Esophagus squamous epithelium (tissue), 5 donors: ENCODE results near the gene PRRT1B. TPM values are rescaled to one million over a fixed set of nuclear protein-coding genes. Genes with fewer than 3 reads are reported as not detected.

ENCODE experiments used
- DNase-seq: peaks from one replicate; lab custom pipeline; 2025; lab: John Stamatoyannopoulos, UW
- H3K27ac ChIP-seq, 4 donors: fragments of 200-600 bp; sonication (generic); one replicate each; pipeline ENCODE4 v1.5.1; 2016 to 2019; ENCODE audit warnings: mild to moderate bottlenecking in 1 of 4
- H3K27me3 ChIP-seq, 4 donors: fragments of 200-600 bp; sonication (generic); 1 replicate in 3 of 4; 2 replicates in 1 of 4; pipeline versions ENCODE4 v1.5.1 to v1.6.0; 2017 to 2021; ENCODE audit warnings: antibody characterized with exemption in 1 of 4
- H3K36me3 ChIP-seq, 3 donors: fragments of 200-600 bp; sonication (generic); one replicate each; pipeline ENCODE4 v1.5.1; 2016 to 2019
- H3K4me1 ChIP-seq, 3 donors: fragments of 200-600 bp; sonication (generic); one replicate each; pipeline ENCODE4 v1.5.1; 2017 to 2019
- H3K4me3 ChIP-seq, 4 donors: fragments of 200-600 bp; sonication (generic); 1 replicate in 3 of 4; 2 replicates in 1 of 4; pipeline ENCODE4 v1.5.1; 2016 to 2019; ENCODE audit warnings: mild to moderate bottlenecking in 2 of 4, moderate library complexity in 1 of 4
- H3K9me3 ChIP-seq, 3 donors: fragments of 200-600 bp; sonication (generic); one replicate each; pipeline ENCODE4 v1.5.1; 2016 to 2019
- CTCF ChIP-seq, 6 experiments: fragments of 450-650 bp in 4 of 6; fragments of 200-600 bp in 2 of 6; sonication (generic) in 2 of 6; IDR thresholded peaks; one replicate each; pipeline ENCODE4 v1.5.1; 2016 to 2019; ENCODE audit warnings: antibody characterized with exemption in 6 of 6, mild to moderate bottlenecking in 4 of 6, moderate library complexity in 4 of 6
- POLR2A ChIP-seq, 4 donors: fragments of 450-650 bp; IDR thresholded peaks; one replicate each; pipeline ENCODE4 v1.6.1; 2017; ENCODE audit warnings: antibody characterized with exemption in 4 of 4, mild to moderate bottlenecking in 4 of 4, moderate library complexity in 3 of 4
- WGBS, 2 donors: methylation state at CpG; one replicate each; pipeline ENCODE4 v1.1.5; 2018; 5-methylcytosine and 5-hydroxymethylcytosine counted together
- intact Hi-C: fragments of 100-400 bp; cut with DNase I; formaldehyde crosslinking; loops from one replicate; pipeline ENCODE4 v1.15.0; 2022
- total RNA-seq, 4 donors: library from RNA; depleted of rRNA; stranded (reverse); fragments of >200 nt; gene quantifications; one replicate each; pipeline ENCODE4 v1.1.0, GENCODE V29; 2016
- donor health status: DM: yes; HTN: yes; CAD: no.

Gene PRRT1B
- total RNA-seq, 4 donors from 2014 or later: not detected

- DNase-seq: no peak
- H3K36me3 ChIP-seq: no peaks in the 10 kb centered on the region
- H3K27me3 ChIP-seq: peaks cover 0 to 85% (median 3%) of the 10 kb centered on the region in 4 donors
- H3K9me3 ChIP-seq: no peaks in the 10 kb centered on the region
- no peak overlapping the region for H3K27ac ChIP-seq
- H3K4me3 ChIP-seq: no peak overlapping the region
- peaks cover 0 to 2% (median under 1%) of the 10 kb centered on the region in 3 donors for H3K4me1 ChIP-seq
- TF ChIP-seq CTCF (IDR thresholded peaks at IDR 0.05): no peak
- TF ChIP-seq POLR2A (IDR thresholded peaks at IDR 0.05): no peak
- 79 to 93% methylated on average over 5 to 6 of the region's 6 CpGs for WGBS, 2 donors
- intact Hi-C loops: no loop called here
Observed at GRCh38 chr9:131552030-131552429, 6.7 kb downstream of the PRRT1B start.

- WGBS, 2 donors: 50 to 69% methylated on average over 1 to 4 of the region's 60 CpGs
- Histone ChIP-seq H3K36me3 (no peaks in the 10 kb centered on the region), H3K4me1 (no peaks in the 10 kb centered on the region), H3K27me3 (peaks cover 0 to 65% (median 1%) of the 10 kb centered on the region in 4 donors), H3K9me3 (no peaks in the 10 kb centered on the region), H3K27ac (no peak overlapping the region), H3K4me3 (no peak overlapping the region)
- intact Hi-C loops: no loop called here
- DNase-seq: no peak
- TF ChIP-seq CTCF (IDR thresholded peaks at IDR 0.05) (no peak), POLR2A (IDR thresholded peaks at IDR 0.05) (no peak)
Observed at GRCh38 chr9:131554087-131554842, 8.9 kb downstream of the PRRT1B start.

- WGBS, 2 donors: 66 to 67% methylated on average over 8 to 25 of the region's 54 CpGs
- intact Hi-C loops: no loop called here
Observed at GRCh38 chr9:131554843-131555351, 9.6 kb downstream of the PRRT1B start.

GRCh38 chr9:131555841-131556673 is 10.7 kb downstream of the PRRT1B start:
- Histone ChIP-seq H3K27me3 (peaks cover 0 to 56% (median 1%) of the 10 kb centered on the region in 4 donors), H3K9me3 (peaks cover 0 to 6% (median 0%) of the 10 kb centered on the region in 3 donors), H3K27ac (no peak overlapping the region), H3K4me1 (no peaks in the 10 kb centered on the region), H3K4me3 (no peak overlapping the region), H3K36me3 (no peaks in the 10 kb centered on the region)
- WGBS, 2 donors: 92% methylated on average over 10 to 12 of the region's 15 CpGs
- no peak for TF ChIP-seq CTCF (IDR thresholded peaks at IDR 0.05)
- TF ChIP-seq POLR2A (IDR thresholded peaks at IDR 0.05): no peak
- intact Hi-C loops: no loop called here
- DNase-seq: no peak

More at GRCh38 chr9:131554843-131555351, 9.6 kb downstream of the PRRT1B start:
- H3K36me3 ChIP-seq: no peaks in the 10 kb centered on the region
- H3K9me3 ChIP-seq: no peaks in the 10 kb centered on the region
- H3K27ac ChIP-seq: no peak overlapping the region
- H3K27me3 ChIP-seq: peaks cover 0 to 58% (median 1%) of the 10 kb centered on the region in 4 donors
- no peak overlapping the region for H3K4me3 ChIP-seq
- H3K4me1 ChIP-seq: no peaks in the 10 kb centered on the region
- TF ChIP-seq CTCF (IDR thresholded peaks at IDR 0.05) (no peak), POLR2A (IDR thresholded peaks at IDR 0.05) (no peak)
- no peak for DNase-seq
